ENCODE results near the gene PIGC.

DNA sequence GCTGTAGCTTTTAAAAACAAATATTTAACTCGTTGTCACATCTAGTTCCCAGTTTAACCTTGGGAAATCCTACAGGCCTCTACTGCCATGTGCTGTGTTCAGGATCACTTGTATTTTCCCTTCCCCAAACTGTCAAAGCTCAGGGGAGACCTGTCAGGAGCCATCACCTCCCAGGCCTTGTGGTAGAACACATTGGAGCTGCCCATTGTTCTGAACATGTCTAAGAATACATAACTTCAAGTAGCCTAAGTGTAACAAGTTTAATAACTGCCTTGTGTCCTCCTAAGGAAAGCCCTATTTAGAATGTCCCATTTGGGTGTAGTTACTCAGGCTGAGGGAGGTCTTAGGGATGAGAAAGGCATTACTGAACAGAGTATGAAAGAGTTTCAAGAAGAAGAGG is 28.6 kb upstream of the PIGC start:
- TF ChIP-seq POLR2AphosphoS5 (IDR thresholded peaks at IDR 0.05; ENCODE audit: low read depth, low read length) (no peak), POLR2A (IDR thresholded peaks at IDR 0.05; ENCODE audit: low read depth, low read length) (no peak), TAF1 (IDR thresholded peaks at IDR 0.05; ENCODE audit: low read depth, low read length) (no peak)
